Central memory CD8-positive, alpha-beta T cell (primary cell): ENCODE data around the gene IQCN.

ENCODE experiments used
- ATAC-seq: fragments of 150-1000 bp; cut with Tn5 transposase; replicated peaks from 2 replicates; pipeline ENCODE4 v1.10.0; 2022; ENCODE audit warnings: mild to moderate bottlenecking, moderate FRiP score, moderate number of reproducible peaks; ENCODE audit not compliant: poor library complexity, severe bottlenecking; ENCODE audit errors: extremely low read depth
- DNase-seq, 2 donors: peaks; one replicate each; pipeline ENCODE4 v3.0.0; 2021; ENCODE audit warnings: low spot score in 2 of 2
- H3K27ac Mint-ChIP-seq: one replicate; pipeline ENCODE4 v1.8.0; 2022; ENCODE audit warnings: low read depth, mild to moderate bottlenecking, moderate library complexity, mixed read lengths
- H3K27me3 Mint-ChIP-seq: one replicate; pipeline ENCODE4 v1.8.0; 2022; ENCODE audit warnings: mixed read lengths
- H3K36me3 Mint-ChIP-seq: one replicate; pipeline ENCODE4 v1.8.0; 2022; ENCODE audit warnings: mild to moderate bottlenecking, moderate library complexity, mixed read lengths; ENCODE audit not compliant: insufficient read depth
- H3K4me1 Mint-ChIP-seq: one replicate; pipeline ENCODE4 v1.8.0; 2022; ENCODE audit warnings: mixed read lengths
- H3K4me3 Mint-ChIP-seq: one replicate; pipeline ENCODE4 v1.8.0; 2022; ENCODE audit warnings: mild to moderate bottlenecking, moderate library complexity, mixed read lengths
- H3K9me3 Mint-ChIP-seq: one replicate; pipeline ENCODE4 v1.8.0; 2022; ENCODE audit warnings: mixed read lengths

IQCN gene

DNA sequence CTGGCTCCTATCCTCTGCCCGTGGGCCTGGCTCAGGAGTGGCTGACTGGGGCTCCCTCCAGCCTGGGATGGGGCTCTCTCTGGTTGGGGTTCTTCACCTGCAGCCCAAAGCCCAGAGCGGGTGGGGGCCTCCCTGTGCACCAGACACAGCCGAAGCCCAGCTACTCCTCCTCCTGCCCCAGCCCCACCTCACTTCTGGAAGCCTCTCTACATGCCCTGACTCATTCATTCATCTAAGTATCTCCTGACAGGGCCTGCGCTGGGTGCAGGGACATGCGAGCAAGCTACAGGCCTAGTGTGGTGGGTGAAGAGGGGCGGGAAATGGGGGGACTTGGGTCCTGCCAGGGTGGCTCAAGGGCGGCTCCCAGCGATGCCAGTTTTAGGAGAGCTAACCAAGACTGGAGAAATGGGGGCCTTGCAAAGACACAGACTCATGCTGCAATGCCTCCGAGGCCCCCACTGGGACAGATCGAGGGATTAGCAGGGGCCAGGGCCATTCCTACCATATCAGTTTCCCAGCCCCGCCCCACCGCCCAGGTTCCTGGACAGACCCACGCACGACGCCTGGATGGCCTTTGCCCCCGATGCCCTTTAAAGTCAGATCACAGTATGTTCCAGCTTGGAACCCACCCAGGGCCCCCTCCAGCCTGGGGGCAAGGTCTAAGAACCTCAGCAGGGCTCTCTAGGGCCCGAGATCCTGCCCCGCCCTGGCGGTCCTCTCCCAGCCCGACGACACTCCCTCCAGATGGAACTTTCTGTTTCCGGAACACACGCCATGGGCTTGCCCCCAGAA, 36.1 kb upstream of the IQCN start:
- Mint-ChIP-seq H3K4me1 (peaks cover 18% of the 10 kb centered on the region), H3K27me3 (no peaks in the 10 kb centered on the region), H3K9me3 (no peaks in the 10 kb centered on the region), H3K4me3 (no peak overlapping the region), H3K36me3 (peaks cover 29% of the 10 kb centered on the region), H3K27ac (no peak overlapping the region)
- no peak for ATAC-seq
- no peak for DNase-seq

DNA sequence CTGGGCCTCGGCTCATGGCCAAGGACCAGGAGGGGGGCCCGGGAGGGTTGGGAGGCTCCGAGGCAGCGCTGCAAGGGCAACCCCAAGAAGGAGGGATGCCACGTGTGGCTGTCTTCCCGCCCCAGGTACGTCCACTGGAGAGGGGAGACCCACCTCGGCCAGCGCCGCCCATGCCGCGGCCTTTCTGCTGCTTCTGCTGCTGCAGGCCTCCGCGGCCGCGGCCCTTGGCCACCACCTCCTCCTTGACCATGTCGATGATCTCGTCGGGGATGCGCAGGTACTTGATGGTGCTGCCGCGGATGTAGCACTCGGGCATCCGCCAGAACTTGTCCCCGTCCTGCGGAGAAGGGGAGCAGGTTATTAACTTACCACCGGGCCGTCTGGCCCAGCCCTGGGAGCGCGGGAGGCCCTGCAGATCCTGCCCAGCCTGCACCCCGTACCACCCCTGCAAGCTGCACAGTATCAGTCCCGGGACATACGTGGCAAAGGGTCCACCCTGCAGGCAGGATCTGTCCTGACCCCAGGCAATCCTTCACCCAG, 35.3 kb upstream of the IQCN start:
- no peak overlapping the region for H3K27ac Mint-ChIP-seq
- peaks cover 25% of the 10 kb centered on the region for H3K4me1 Mint-ChIP-seq
- no peaks in the 10 kb centered on the region for H3K27me3 Mint-ChIP-seq
- no peaks in the 10 kb centered on the region for H3K9me3 Mint-ChIP-seq
- ATAC-seq (no peak), DNase-seq (no peak)
- peaks cover 31% of the 10 kb centered on the region for H3K36me3 Mint-ChIP-seq
- no peak overlapping the region for H3K4me3 Mint-ChIP-seq

DNA sequence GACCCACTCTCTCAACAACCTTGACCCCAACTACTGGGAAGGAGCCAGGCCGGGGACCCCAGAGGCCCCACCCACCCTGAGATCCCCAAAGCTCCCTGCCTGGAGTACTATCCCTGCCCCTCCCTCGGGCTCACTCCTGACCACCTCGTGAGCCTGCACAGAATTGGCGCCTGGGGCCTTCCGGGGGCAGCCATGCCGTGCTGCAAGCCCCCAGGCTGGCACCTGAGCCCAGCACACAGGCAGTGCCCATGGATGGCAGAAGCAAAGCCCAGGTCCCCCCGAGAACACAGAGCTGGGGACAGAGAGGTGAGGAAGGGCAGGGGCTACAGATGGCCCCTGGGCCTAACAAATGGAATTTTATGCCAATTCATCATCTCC, 34.7 kb upstream of the IQCN start:
- ATAC-seq (no peak), DNase-seq (no peak)
- peaks cover 35% of the 10 kb centered on the region for H3K36me3 Mint-ChIP-seq
- no peak overlapping the region for H3K27ac Mint-ChIP-seq
- H3K27me3 Mint-ChIP-seq, result no peaks in the 10 kb centered on the region
- no peak overlapping the region for H3K4me3 Mint-ChIP-seq
- H3K4me1 Mint-ChIP-seq, result peaks cover 31% of the 10 kb centered on the region
- no peaks in the 10 kb centered on the region for H3K9me3 Mint-ChIP-seq

GRCh38 chr19:18308051-18308947, 34.0 kb upstream of the IQCN start:
- Mint-ChIP-seq H3K36me3 (peaks cover 40% of the 10 kb centered on the region), H3K9me3 (no peaks in the 10 kb centered on the region), H3K4me1 (peaks cover 38% of the 10 kb centered on the region), H3K27me3 (no peaks in the 10 kb centered on the region), H3K27ac (no peak overlapping the region), H3K4me3 (no peak overlapping the region)
- DNase-seq (no peak), ATAC-seq (no peak)

DNA sequence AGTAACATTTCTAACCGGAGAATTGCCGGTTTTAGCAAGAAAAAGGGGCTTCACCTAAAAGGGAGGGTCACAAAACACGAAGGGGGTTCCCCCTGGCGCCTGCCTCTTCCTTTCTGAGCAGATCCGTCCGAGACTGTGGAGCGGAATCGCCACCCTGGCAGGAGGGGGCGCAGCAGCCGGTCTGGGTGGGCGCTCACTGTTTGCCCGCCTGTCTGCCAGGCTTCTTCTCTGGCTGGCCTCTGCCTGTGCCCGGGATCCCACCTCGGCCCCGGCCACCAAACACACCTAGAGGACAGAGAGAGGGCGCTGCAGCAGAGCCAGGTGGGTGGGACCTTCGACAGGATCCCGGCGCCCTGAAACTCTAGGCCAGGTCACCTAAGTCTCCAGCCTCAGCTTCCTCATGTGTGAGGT, 33.0 kb upstream of the IQCN start:
- Mint-ChIP-seq H3K27me3 (no peaks in the 10 kb centered on the region), H3K36me3 (peaks cover 37% of the 10 kb centered on the region), H3K9me3 (no peaks in the 10 kb centered on the region), H3K4me3 (peak overlapping the region; percentile 86), H3K27ac (peak overlapping the region; percentile 98), H3K4me1 (peaks cover 40% of the 10 kb centered on the region)
- ATAC-seq (no peak), DNase-seq (no peak)

DNA sequence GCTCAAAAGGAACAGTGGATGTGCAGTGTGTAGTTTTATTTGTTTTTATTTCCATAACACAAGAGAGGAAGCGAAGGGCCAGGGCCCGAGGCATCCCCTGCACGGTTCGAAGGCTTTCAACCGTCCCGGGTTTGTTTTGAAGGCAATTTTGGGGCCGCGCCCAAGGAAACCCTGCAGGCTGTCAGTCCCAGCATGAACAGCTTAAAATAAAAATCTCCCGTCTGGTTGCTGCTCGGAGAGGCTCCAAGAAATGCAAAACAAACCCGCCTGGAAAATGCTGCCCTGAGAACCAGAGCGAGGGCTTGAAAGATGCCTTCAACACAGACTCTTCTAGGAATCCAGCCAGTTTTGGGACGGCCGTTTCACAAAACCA, 32.6 kb upstream of the IQCN start:
- Mint-ChIP-seq H3K4me1 (peaks cover 40% of the 10 kb centered on the region), H3K4me3 (peak overlapping the region; percentile 86), H3K27ac (peak overlapping the region; percentile 98), H3K27me3 (no peaks in the 10 kb centered on the region), H3K36me3 (peaks cover 37% of the 10 kb centered on the region), H3K9me3 (no peaks in the 10 kb centered on the region)
- DNase-seq, result no peak
- ATAC-seq, result no peak

DNA sequence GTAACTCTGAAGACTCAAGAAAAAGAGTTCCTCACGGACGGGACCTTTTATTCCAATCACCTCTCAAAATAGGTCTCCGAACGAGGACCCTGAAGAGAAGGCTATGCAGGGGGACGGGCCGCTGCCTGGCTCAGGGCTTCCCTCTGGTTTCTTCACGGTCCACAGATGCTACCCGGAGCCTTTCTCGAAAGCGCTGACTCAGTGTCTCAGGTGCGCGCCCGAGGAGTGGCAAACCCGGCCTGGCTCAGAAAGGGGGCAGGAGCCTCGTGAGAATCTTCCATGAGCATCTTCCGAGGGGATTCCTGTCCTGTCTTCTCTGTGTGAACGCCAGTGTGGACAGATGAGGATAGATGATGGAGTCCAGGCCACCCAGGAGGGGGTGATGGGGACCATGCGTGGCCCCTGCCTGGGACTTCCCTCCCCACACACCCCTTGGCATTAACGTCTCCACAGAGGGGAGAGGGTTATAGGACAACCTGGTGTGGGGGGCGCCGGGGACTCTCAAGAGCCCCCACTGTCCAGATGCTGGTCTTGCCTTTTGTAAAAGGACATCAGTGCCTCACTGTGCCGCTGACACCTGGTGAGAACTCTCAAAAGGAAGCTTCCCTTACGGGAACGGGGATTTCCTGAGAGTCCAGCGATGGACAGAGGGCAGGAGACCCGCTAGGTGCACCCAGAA, 32.1 kb upstream of the IQCN start:
- H3K4me3 Mint-ChIP-seq, result peak overlapping the region; percentile 86
- peak overlapping the region; percentile 98 for H3K27ac Mint-ChIP-seq
- no peaks in the 10 kb centered on the region for H3K9me3 Mint-ChIP-seq
- peaks cover 37% of the 10 kb centered on the region for H3K36me3 Mint-ChIP-seq
- no peaks in the 10 kb centered on the region for H3K27me3 Mint-ChIP-seq
- DNase-seq, result no peak
- peaks cover 40% of the 10 kb centered on the region for H3K4me1 Mint-ChIP-seq
- no peak for ATAC-seq

DNA sequence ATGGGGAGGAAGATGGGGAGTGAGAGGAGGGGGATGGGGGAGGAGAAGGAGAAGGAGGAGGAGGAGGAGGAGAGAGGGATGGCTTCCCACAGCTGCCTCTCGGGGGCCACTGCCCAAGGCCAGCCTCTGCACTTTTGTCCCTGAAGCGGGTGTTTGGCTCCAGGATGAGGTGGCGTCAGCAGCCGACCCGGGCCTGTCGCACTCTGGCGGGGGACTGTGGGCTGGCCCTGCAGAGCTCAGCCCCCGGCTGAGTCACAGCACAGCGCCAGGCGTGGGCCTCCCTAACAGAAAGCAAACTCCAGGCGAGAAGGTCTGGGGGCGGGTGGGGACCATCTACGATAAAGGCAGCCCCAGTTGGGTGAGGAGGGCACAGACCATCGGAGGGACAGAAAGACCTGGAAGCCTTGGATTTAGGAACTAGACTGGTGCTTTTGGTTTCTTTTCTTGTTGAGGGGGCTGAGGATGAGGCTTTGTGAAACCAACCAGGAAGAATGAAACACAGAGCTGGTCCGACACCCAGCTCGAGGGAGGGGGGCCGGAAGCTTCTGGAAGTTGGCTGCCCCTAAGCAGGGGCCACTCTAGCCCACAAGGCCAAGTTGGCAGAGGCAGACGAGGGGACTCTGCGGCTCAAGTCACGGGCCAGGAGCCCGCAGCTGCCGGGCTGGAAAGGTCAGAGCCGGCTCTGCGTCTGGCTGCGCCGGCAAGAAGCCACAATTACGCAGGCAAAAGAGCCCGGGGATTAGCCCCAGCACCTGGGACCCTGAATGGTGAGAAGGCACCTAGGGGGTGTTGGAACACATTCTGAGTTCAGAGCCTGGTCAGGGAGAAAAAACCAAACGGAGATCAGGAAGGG, 30.4 kb upstream of the IQCN start:
- Mint-ChIP-seq H3K9me3 (no peaks in the 10 kb centered on the region), H3K36me3 (peaks cover 33% of the 10 kb centered on the region), H3K4me3 (peak overlapping the region; percentile 86), H3K4me1 (peaks cover 40% of the 10 kb centered on the region), H3K27me3 (no peaks in the 10 kb centered on the region), H3K27ac (peak overlapping the region; percentile 98)
- DNase-seq (peak; percentile 62 to 78), ATAC-seq (peak; percentile 83)

- ATAC-seq, result peak; percentile 0
- H3K36me3 Mint-ChIP-seq, result peaks cover 33% of the 10 kb centered on the region
- peak overlapping the region; percentile 98 for H3K27ac Mint-ChIP-seq
- DNase-seq, result no peak
- no peaks in the 10 kb centered on the region for H3K9me3 Mint-ChIP-seq
- H3K4me3 Mint-ChIP-seq, result peak overlapping the region; percentile 86
- H3K27me3 Mint-ChIP-seq, result no peaks in the 10 kb centered on the region
- peaks cover 40% of the 10 kb centered on the region for H3K4me1 Mint-ChIP-seq
These were observed 29.9 kb upstream of the IQCN start for GRCh38 chr19:18304208-18304457.

DNA sequence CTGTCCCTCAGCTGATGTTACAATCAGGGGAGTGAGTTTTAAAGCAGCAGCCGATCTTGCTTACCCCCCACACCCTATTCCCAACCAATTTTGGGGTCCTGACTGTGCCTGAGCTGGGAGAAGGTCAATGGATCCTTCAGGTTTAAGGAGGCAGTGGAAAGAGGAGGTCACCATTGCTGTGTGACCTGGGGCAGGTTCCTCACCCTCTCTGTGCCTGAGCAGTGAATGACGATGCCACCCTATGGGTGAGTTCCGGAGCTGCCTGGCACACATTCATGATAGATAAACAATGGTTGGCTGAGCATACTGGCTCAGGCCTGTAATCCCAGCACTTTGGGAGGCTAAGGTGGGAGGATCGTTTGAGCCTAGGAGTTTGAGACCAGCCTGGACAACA, 27.5 kb upstream of the IQCN start:
- Mint-ChIP-seq H3K4me1 (peaks cover 30% of the 10 kb centered on the region), H3K27me3 (no peaks in the 10 kb centered on the region), H3K36me3 (peaks cover 24% of the 10 kb centered on the region), H3K9me3 (no peaks in the 10 kb centered on the region), H3K27ac (peak overlapping the region; percentile 38), H3K4me3 (peak overlapping the region; percentile 31)
- no peak for DNase-seq
- no peak for ATAC-seq

- ATAC-seq (no peak), DNase-seq (no peak)
- Mint-ChIP-seq H3K36me3 (peaks cover 20% of the 10 kb centered on the region), H3K4me3 (no peak overlapping the region), H3K27ac (peak overlapping the region; percentile 38), H3K27me3 (no peaks in the 10 kb centered on the region), H3K4me1 (peaks cover 30% of the 10 kb centered on the region), H3K9me3 (no peaks in the 10 kb centered on the region)
These were observed 26.9 kb upstream of the IQCN start for GRCh38 chr19:18300930-18301717.
